Adrenal gland (tissue), 12 donors: ENCODE results near the gene KXD1. TPM values are rescaled to one million over a fixed set of nuclear protein-coding genes. Genes with fewer than 3 reads are reported as not detected.

Experiments used
- DNase-seq, 7 donors: peaks; one replicate each; pipeline ENCODE4 v3.0.0-alpha.2; 2019 to 2020
- H3K27ac ChIP-seq, 5 donors: fragments of 200-600 bp; sonication (generic) in 4 of 5; 1 replicate in 3 of 5; 2 replicates in 2 of 5; pipeline versions ENCODE4 v1.5.1 to v1.8.0; 2016 to 2020; ENCODE audit warnings: mild to moderate bottlenecking in 1 of 5
- H3K27me3 ChIP-seq: fragments of 200-600 bp; 2 replicates; pipeline ENCODE4 v1.8.0; 2021
- H3K36me3 ChIP-seq, 2 donors: fragments of 200-600 bp; replicated peaks in 1 of 2; 1 replicate in 1 of 2; 2 replicates in 1 of 2; pipeline versions ENCODE4 v1.5.1 to v1.8.0; 2018 to 2022
- H3K4me1 ChIP-seq, 2 donors: fragments of 200-600 bp; replicated peaks in 1 of 2; 1 replicate in 1 of 2; 2 replicates in 1 of 2; pipeline versions ENCODE4 v1.5.1 to v1.8.0; 2018 to 2021
- H3K4me3 ChIP-seq, 4 donors: fragments of 200-600 bp; sonication (generic) in 3 of 4; one replicate each; pipeline ENCODE4 v1.5.1; 2016 to 2018
- H3K9me3 ChIP-seq, 3 donors: fragments of 200-600 bp; sonication (generic) in 1 of 3; replicated peaks in 1 of 3; 1 replicate in 2 of 3; 2 replicates in 1 of 3; pipeline versions ENCODE4 v1.5.1 to v1.8.0; 2016 to 2021
- POLR2A ChIP-seq, 2 donors: fragments of 450-650 bp; IDR thresholded peaks; one replicate each; pipeline ENCODE4 v1.6.1; 2017; ENCODE audit warnings: antibody characterized with exemption in 2 of 2, mild to moderate bottlenecking in 2 of 2, moderate library complexity in 1 of 2
- WGBS, 4 donors: extraction: QIAGEN DNeasy Blood & Tissue Kit in 2 of 4; methylation state at CpG; one replicate each; pipeline versions ENCODE4 v1.1.5 to v1.1.7; 2013 to 2017; 5-methylcytosine and 5-hydroxymethylcytosine counted together
- intact Hi-C, 2 donors: fragments of 100-400 bp; cut with DNase I; formaldehyde crosslinking; loops; one replicate each; pipeline versions ENCODE4 v1.14.1 to v1.15.0; 2022 to 2023
- polyA plus RNA-seq, 3 donors: library from polyadenylated mRNA; stranded (reverse); fragments of 200-250 nt in 2 of 3; fragments of 350-450 nt in 1 of 3; fragmentation: Illumina TruSeq in 1 of 3; extraction: RNeasy Lipid Tissue Mini Kit (QIAGEN cat#74804) in 1 of 3; gene quantifications; one replicate each; pipeline ENCODE4 v1.2.3, GENCODE V29; 2013 to 2014
- total RNA-seq, 9 donors: library from RNA; depleted of rRNA in 4 of 9; stranded (reverse); fragments of >200 nt in 4 of 9; fragments of 120-200 nt in 1 of 9; fragmentation: NEBNext Ultra II Directional in 1 of 9; extraction: Animal tissue kit (Norgen Biotek cat#: 25700) in 1 of 9; gene quantifications; one replicate each; pipeline versions ENCODE4 v1.1.0 to v1.2.4, GENCODE V29; 2013 to 2023
- TF ChIP-seq, protein P1 (sequence below), 6 experiments: fragments of 450-650 bp in 4 of 6; fragments of 200-600 bp in 2 of 6; sonication (generic) in 1 of 6; IDR thresholded peaks; 1 replicate in 5 of 6; 2 replicates in 1 of 6; pipeline versions ENCODE4 v1.5.1 to v1.8.0; 2016 to 2021; ENCODE audit warnings: antibody characterized with exemption in 6 of 6, mild to moderate bottlenecking in 2 of 6, moderate library complexity in 1 of 6
- donor health status: healthy with polysubstance abuse.
- donor health status: Bipolar disorder and iron deficiency.
- donor health status: DM: yes; HTN: yes; CAD: no.
- donor health status: DM: no; HTN: no; CAD: no.
- donor health status: DM: no; HTN: no; CAD: no.
- donor health status: DM: yes; HTN: yes; CAD: no.

Gene KXD1
- total and polyA plus RNA-seq, 12 donors: 57.7 to 165 (median 82.5) TPM

DNA sequence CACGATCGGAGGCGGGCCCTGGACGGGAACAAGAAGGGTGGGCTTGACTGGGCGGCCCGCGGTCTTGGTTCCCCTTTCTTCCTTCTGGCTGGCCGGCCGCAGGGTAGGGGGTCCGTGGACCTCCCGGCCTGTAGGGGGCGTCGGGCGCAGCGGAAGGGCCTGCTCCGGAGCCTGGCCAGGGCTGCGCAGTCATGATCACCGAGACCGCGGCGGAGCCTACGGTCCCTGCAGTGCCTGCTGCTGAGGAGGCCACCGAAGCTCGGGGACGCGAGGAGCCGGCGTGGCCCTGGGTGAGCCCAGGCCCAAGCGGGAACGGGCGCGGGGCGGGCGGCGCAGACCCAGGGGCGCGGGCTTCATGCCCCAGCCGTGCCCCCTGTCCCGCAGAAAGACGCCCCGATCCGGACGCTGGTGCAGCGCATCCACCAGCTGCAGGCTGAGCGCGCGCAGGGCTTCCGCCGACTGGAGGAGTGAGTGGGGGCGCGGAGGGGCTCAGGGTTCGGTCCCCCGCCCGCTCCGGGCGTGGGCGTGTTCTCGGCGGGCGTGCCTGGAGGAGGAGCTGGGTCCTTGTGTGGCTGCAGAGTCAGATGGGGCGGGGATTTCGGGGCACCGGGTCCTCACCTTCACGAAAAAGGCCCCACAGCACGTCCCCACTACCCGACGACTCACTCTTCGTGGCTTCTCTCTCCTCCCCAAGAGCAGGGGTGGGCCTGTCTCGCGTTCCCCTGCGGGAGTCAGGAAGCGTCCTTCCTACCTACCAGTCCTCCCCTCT lies 31.1 kb downstream of the KXD1 start, which contains the start of gene REX1BD:
REX1BD (plus strand) TSS at position 188 of the 769 bp plus-strand sequence; CDS start at position 192, 4 bp downstream.
- WGBS, 4 donors: 0 to 1% (median 1%) methylated on average over 14 to 72 of the region's 72 CpGs
- intact Hi-C loops: no loop called here
- H3K9me3 ChIP-seq: no peaks in the 10 kb centered on the region
- H3K4me3 ChIP-seq: peak within 1 kb of the TSS; percentile 31 to 71 (median 66)
- H3K4me1 ChIP-seq: peaks cover 10 to 22% of the 10 kb centered on the region in 2 donors
- H3K27me3 ChIP-seq: no peaks in the 10 kb centered on the region
- peaks cover 0 to 4% of the 10 kb centered on the region in 2 donors for H3K36me3 ChIP-seq
- peak within 1 kb of the TSS; percentile 34 to 92 (median 78) for H3K27ac ChIP-seq
- TF ChIP-seq, protein P1, sequence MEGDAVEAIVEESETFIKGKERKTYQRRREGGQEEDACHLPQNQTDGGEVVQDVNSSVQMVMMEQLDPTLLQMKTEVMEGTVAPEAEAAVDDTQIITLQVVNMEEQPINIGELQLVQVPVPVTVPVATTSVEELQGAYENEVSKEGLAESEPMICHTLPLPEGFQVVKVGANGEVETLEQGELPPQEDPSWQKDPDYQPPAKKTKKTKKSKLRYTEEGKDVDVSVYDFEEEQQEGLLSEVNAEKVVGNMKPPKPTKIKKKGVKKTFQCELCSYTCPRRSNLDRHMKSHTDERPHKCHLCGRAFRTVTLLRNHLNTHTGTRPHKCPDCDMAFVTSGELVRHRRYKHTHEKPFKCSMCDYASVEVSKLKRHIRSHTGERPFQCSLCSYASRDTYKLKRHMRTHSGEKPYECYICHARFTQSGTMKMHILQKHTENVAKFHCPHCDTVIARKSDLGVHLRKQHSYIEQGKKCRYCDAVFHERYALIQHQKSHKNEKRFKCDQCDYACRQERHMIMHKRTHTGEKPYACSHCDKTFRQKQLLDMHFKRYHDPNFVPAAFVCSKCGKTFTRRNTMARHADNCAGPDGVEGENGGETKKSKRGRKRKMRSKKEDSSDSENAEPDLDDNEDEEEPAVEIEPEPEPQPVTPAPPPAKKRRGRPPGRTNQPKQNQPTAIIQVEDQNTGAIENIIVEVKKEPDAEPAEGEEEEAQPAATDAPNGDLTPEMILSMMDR (IDR thresholded peaks at IDR 0.05): peak; percentile 69 to 92 (median 83)
- TF ChIP-seq POLR2A (IDR thresholded peaks at IDR 0.05): peak; percentile 38 to 43
- DNase-seq: peak; percentile 78 to 86 (median 79)

DNA sequence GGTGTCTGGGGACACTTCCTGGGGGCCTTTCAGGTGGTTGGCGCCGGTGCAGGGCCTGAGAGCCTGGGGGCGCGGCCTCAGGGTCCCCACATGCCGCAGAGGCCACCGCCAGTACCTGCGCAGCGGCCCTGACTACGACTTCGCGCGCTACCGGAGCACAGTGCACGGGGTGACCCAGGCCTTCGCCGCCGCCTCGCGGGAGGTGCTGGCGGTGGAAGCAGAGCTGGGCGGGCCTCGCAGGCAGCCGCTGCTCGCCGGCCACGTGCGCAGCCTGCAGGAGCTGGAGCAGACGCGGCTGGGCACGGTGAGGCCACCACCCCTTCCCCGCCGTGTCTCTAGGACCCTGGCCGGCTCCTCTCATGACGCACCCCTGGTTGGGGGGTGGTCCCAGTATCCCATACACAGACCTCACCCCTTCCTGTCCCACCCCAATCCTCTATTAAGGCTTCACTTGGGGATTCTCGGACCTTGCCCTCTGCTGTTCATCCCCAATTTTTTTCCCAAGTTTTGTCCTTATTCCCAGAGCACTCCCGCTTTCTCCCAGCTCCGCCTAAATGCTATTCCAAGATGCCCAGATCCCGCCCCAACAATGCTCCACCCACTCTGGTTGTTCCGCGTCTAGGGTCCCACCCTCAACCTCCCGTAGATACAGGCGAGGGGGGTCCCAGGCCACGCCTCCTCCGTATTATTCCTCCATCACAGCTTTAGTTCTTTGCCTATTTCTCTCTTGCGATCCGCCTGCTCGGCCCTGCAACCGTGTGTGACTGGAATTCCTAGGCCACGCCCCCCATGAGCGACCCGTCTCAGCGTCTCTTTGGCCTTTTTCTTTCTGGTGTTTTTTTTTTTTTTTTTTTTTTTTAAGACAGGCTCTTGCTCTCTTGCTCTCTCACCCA lies 32.0 kb downstream of the KXD1 start:
- Histone ChIP-seq H3K27me3 (no peaks in the 10 kb centered on the region), H3K9me3 (no peaks in the 10 kb centered on the region), H3K4me3 (peak overlapping the region; percentile 31 to 67 (median 50)), H3K27ac (peak overlapping the region; percentile 30 to 92 (median 78)), H3K36me3 (peaks cover 0 to 4% of the 10 kb centered on the region in 2 donors), H3K4me1 (peaks cover 10 to 30% of the 10 kb centered on the region in 2 donors)
- WGBS, 4 donors: 17 to 38% (median 27%) methylated on average over 25 to 52 of the region's 52 CpGs
- peak; percentile 65 to 81 (median 74) for DNase-seq
- intact Hi-C loops: loop anchor here (5.0 to 10.0 kb wide), 3 partner anchors 135 to 258 kb away; no protein-coding TSS in a partner anchor
- no peak for TF ChIP-seq POLR2A (IDR thresholded peaks at IDR 0.05)
- TF ChIP-seq, protein P1 (IDR thresholded peaks at IDR 0.05): peak in 3 of 6 experiments; percentile 26 to 47 (median 28)

DNA sequence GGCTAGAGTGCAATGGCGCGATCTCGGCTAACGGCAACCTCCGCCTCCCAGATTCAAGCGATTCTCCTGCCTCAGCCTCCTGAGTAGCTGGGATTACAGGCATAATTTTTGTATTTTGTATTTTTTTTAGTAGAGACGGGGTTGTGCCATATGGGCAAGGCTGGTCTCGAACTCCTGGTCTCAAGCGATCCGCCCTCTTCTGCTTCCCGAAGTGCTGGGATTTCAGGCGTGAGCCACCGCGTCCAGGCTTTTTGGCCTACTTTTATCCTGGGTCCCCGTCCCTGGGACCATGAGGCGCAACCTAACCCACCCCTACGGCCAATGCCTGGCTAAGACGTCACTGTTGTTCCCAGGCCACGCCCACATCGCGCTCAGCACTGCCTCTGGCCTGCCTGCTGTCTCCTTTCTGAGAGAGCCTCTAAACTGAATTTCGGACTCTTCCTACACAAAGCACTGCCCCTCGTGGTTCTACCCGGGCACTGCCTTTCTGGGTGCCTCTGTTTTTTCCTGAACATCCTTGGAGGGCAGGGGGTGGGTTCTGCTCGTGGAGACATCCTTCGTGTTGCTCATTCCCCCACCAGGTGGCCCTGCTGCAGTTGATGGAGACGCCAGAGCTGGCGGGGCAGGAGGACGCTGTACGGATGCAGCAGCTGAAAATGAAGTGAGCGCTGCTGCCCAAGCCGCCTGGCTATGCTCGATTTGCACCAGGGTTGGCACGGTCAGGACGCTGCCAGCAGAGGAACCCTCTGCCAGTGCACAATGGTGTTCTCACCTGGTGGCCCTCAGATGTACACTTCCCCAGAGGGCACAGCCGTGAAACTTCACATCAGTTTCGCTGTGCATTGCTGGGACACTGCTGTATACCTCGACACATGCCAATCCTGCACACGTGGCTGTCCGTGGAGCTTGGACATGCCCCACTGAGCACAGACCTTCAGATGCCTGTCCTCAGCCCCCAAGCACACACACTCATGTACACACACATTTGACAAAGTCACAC lies 32.9 kb downstream of the KXD1 start:
- peak overlapping the region in 1 of 5 donors; percentile 92 for H3K27ac ChIP-seq
- DNase-seq: peak in 3 of 7 donors; percentile 40 to 93 (median 52)
- H3K36me3 ChIP-seq: peaks cover 0 to 4% of the 10 kb centered on the region in 2 donors
- peaks cover 10 to 35% of the 10 kb centered on the region in 2 donors for H3K4me1 ChIP-seq
- no peaks in the 10 kb centered on the region for H3K27me3 ChIP-seq
- no peaks in the 10 kb centered on the region for H3K9me3 ChIP-seq
- 82 to 87% (median 82%) methylated on average over 31 to 40 of the region's 40 CpGs for WGBS, 4 donors
- intact Hi-C loops: loop anchor here (5.0 to 10.0 kb wide), 3 partner anchors 136 to 257 kb away; no protein-coding TSS in a partner anchor
- H3K4me3 ChIP-seq: no peak overlapping the region
- TF ChIP-seq, protein P1 (IDR thresholded peaks at IDR 0.05): peak in 2 of 6 experiments; percentile 29 to 32
- no peak for TF ChIP-seq POLR2A (IDR thresholded peaks at IDR 0.05)
